Neural progenitor cell (in vitro differentiated cells): Measurements from ENCODE around the gene MRC2.
"Not testable (repeated sequence)": the region's sequence is repeated elsewhere in the genome, so short reads cannot be mapped to it uniquely, and the experiment has no call there.

Experiments
- CTCF ChIP-seq: fragments of 200-600 bp; sonication (generic); IDR thresholded peaks from 2 replicates; pipeline ENCODE4 v1.5.1; 2017; ENCODE audit warnings: antibody characterized with exemption, mild to moderate bottlenecking
- EZH2phosphoT487 ChIP-seq: fragments of 200-600 bp; sonication (generic); IDR thresholded peaks from 2 replicates; pipeline ENCODE4 v1.6.1; 2017; ENCODE audit warnings: antibody characterized with exemption

DNA sequence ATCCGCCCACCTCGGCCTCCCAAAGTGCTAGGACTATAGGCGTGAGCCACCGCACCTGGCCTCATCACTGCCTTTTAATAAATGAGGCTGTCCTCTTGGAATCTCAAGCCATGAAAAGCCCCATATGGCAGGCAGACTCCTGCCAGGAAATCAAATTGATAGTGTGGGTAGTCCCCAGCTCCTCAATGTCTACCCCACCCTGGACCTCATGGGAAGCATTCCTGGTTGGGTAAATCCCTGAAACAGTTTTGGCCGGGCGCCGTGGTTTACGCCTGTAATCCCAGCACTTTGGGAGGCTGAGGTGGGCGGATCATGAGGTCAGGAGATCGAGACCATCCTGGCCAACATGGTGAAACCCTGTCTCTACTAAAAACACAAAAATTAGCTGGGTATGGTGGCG lies 71.0 kb downstream of the MRC2 start:
- TF ChIP-seq EZH2phosphoT487, CTCF: not testable (repeated sequence)
